SK-N-SH (cell line): ENCODE results near the gene SERPINB8. TPM values are rescaled to one million over a fixed set of nuclear protein-coding genes. Genes with fewer than 3 reads are reported as not detected.

Source experiments
- CTCF ChIA-PET: fragments of 300-600, 350-600 bp; formaldehyde crosslinking; extraction: SDS; loops from one replicate; lab custom pipeline; 2021; lab: Yijun Ruan, JAX
- POLR2A ChIA-PET: fragments of 350-600 bp; sonication (Branson Sonifier 250); formaldehyde crosslinking; extraction: SDS; loops from one replicate; lab custom pipeline; 2020; ENCODE audit warnings: antibody characterized with exemption, inconsistent platforms; lab: Yijun Ruan, JAX
- DNase-seq: peaks from one replicate; pipeline ENCODE4 v3.0.0; 2012
- H2AFZ ChIP-seq: fragments of 200-600 bp; sonication (generic); 2 replicates; pipeline ENCODE4 v1.8.1; 2016; ENCODE audit warnings: antibody characterized with exemption, mild to moderate bottlenecking, low read depth
- H3F3A ChIP-seq: fragments of 200-600 bp; sonication (generic); replicated peaks from 2 replicates; pipeline ENCODE3; 2016; ENCODE audit warnings: antibody characterized with exemption, mild to moderate bottlenecking; ENCODE audit not compliant: insufficient read depth
- H3K27ac ChIP-seq, 2 experiments: fragments of 200-500 bp in 1 of 2; fragments of 200-600 bp in 1 of 2; sonication (Bioruptor generic) in 1 of 2; sonication (generic), shearing (Covaris generic) in 1 of 2; 2 replicates each; pipeline versions ENCODE4 v1.5.1 to v1.6.1; 2014 to 2016; ENCODE audit warnings: low read depth in 2 of 2, inconsistent platforms in 1 of 2, low read length in 1 of 2, mild to moderate bottlenecking in 1 of 2, mixed read lengths in 1 of 2
- H3K27me3 ChIP-seq: fragments of 200-600 bp; sonication (generic), shearing (Covaris generic); 2 replicates; pipeline ENCODE4 v1.6.1; 2016; ENCODE audit warnings: mixed run types; ENCODE audit not compliant: insufficient read depth
- H3K36me3 ChIP-seq, 2 experiments: fragments of 200-500 bp in 1 of 2; fragments of 200-600 bp in 1 of 2; sonication (Bioruptor generic) in 1 of 2; sonication (generic) in 1 of 2; replicated peaks in 1 of 2; 2 replicates each; pipeline versions ENCODE3 to v1.5.1; 2014 to 2016; ENCODE audit warnings: low read length in 1 of 2, mild to moderate bottlenecking in 1 of 2; ENCODE audit not compliant: insufficient read depth in 2 of 2, control insufficient read depth in 1 of 2
- H3K4me1 ChIP-seq, 2 experiments: fragments of 200-500 bp in 1 of 2; fragments of 200-600 bp in 1 of 2; sonication (Bioruptor generic) in 1 of 2; sonication (generic), shearing (Covaris generic) in 1 of 2; 2 replicates each; pipeline versions ENCODE4 v1.5.1 to v1.6.1; 2014 to 2016; ENCODE audit warnings: low read depth in 1 of 2, low read length in 1 of 2, mixed run types in 1 of 2; ENCODE audit not compliant: insufficient read depth in 2 of 2, control insufficient read depth in 1 of 2
- H3K4me2 ChIP-seq: fragments of 200-600 bp; sonication (generic), shearing (Covaris generic); 2 replicates; pipeline ENCODE4 v1.6.1; 2017; ENCODE audit warnings: mixed run types
- H3K4me3 ChIP-seq, 2 experiments: fragments of 200-500 bp in 1 of 2; fragments of 200-600 bp in 1 of 2; sonication (Bioruptor generic) in 1 of 2; sonication (generic), shearing (Covaris generic) in 1 of 2; 2 replicates each; pipeline versions ENCODE4 v1.5.1 to v1.8.1; 2014 to 2016; ENCODE audit warnings: low read depth in 2 of 2, inconsistent platforms in 1 of 2, low read length in 1 of 2, mild to moderate bottlenecking in 1 of 2, mixed read lengths in 1 of 2, moderate library complexity in 1 of 2
- H3K79me2 ChIP-seq: fragments of 200-600 bp; sonication (generic); 2 replicates; pipeline ENCODE4 v1.8.1; 2017; ENCODE audit warnings: mild to moderate bottlenecking; ENCODE audit not compliant: insufficient read depth
- H3K9ac ChIP-seq: fragments of 200-600 bp; sonication (generic); 2 replicates; pipeline ENCODE4 v1.6.1; 2017; ENCODE audit warnings: mixed run types
- H3K9me2 ChIP-seq: fragments of 200-600 bp; sonication (generic); 2 replicates; pipeline ENCODE4 v1.6.1; 2017; ENCODE audit warnings: mixed run types
- H3K9me3 ChIP-seq: fragments of 200-600 bp; sonication (generic); 2 replicates; pipeline ENCODE4 v1.6.1; 2017; ENCODE audit warnings: mixed run types, mild to moderate bottlenecking, moderate library complexity
- H4K20me1 ChIP-seq: fragments of 200-600 bp; sonication (generic); 2 replicates; pipeline ENCODE4 v1.6.1; 2017; ENCODE audit warnings: mild to moderate bottlenecking, mixed run types; ENCODE audit not compliant: insufficient read depth
- EZH2phosphoT487 ChIP-seq: fragments of 200-600 bp; sonication (generic); IDR thresholded peaks from 2 replicates; pipeline ENCODE4 v1.6.1; 2017; ENCODE audit warnings: low read depth, mixed run types, mild to moderate bottlenecking, antibody characterized with exemption, moderate library complexity, borderline replicate concordance
- FOXJ3 ChIP-seq: sonication (generic); formaldehyde crosslinking; IDR thresholded peaks from 2 replicates; pipeline ENCODE4 v1.5.1; 2020; ENCODE audit warnings: mild to moderate bottlenecking, missing genetic modification reagents
- FOXM1 ChIP-seq: IDR thresholded peaks from 2 replicates; pipeline ENCODE4 v1.4.0; 2012; ENCODE audit warnings: low read depth, mild to moderate bottlenecking
- GATA2 ChIP-seq: sonication (generic); formaldehyde crosslinking; IDR thresholded peaks from 2 replicates; pipeline ENCODE4 v1.5.0; 2020; ENCODE audit warnings: mild to moderate bottlenecking, missing genetic modification reagents
- RAD21 ChIP-seq: IDR thresholded peaks from 2 replicates; pipeline ENCODE4 v1.6.1; 2012; ENCODE audit warnings: mild to moderate bottlenecking, low read length
- RCOR1 ChIP-seq: fragments of 150-350 bp; IDR thresholded peaks from 2 replicates; pipeline ENCODE4 v1.6.1; 2017; ENCODE audit warnings: antibody characterized with exemption, low read length
- RFX5 ChIP-seq: IDR thresholded peaks from 2 replicates; pipeline ENCODE4 v1.6.1; 2012; ENCODE audit warnings: mild to moderate bottlenecking, improper control_type of control experiment, low read length
- SMC3 ChIP-seq: IDR thresholded peaks from 2 replicates; pipeline ENCODE4 v1.6.1; 2012; ENCODE audit warnings: low read depth, low read length, improper control_type of control experiment
- TEAD4 ChIP-seq: IDR thresholded peaks from 2 replicates; pipeline ENCODE4 v1.4.0; 2012; ENCODE audit warnings: mild to moderate bottlenecking, borderline replicate concordance; ENCODE audit not compliant: insufficient read depth
- USF1 ChIP-seq: IDR thresholded peaks from 2 replicates; pipeline ENCODE4 v1.4.0; 2012; ENCODE audit warnings: low read depth, borderline replicate concordance
- WGBS: methylation state at CpG from one replicate; pipeline ENCODE4 v1.1.6; 2017; ENCODE audit warnings: low lambda C conversion rate; 5-methylcytosine and 5-hydroxymethylcytosine counted together
- polyA plus RNA-seq, 3 experiments: library from polyadenylated mRNA; depleted of rRNA; stranded (reverse); fragments of >200 nt; gene quantifications; 2 replicates each; pipeline ENCODE4 v1.2.3, GENCODE V29; 2012
- TF ChIP-seq, protein P1 (sequence below): fragments of 150-350 bp; IDR thresholded peaks from 2 replicates; pipeline ENCODE4 v1.6.1; 2017; ENCODE audit warnings: antibody characterized with exemption, low read length, low read depth, borderline replicate concordance
- TF ChIP-seq, protein P2 (sequence below): fragments of 200-600 bp; sonication (generic); IDR thresholded peaks from 2 replicates; pipeline ENCODE4 v1.6.1; 2017; ENCODE audit warnings: antibody characterized with exemption, mild to moderate bottlenecking, moderate library complexity

The SERPINB8 gene
- polyA plus RNA-seq, 1 of the 3 experiments (the other 2 are of a cell fraction) = 3.4 TPM

DNA sequence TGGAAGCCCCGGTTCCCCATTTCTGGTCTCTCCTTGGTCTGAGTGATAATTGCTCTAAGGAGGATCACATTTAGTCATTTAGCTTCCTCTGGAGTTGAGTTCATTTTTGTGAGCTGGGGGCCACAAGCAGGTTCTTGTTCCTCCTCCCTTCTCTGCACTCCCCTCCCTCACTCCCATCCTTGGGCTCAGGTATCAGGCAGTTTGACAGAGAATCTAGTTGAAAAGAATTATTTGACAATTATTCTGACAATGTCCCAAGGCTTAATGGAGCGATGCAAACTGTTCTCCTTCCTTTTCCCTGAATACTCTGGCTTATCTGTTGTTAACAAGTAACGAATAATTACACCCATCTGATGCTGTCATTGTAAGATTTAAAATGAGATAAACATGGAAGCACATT is 61.5 kb downstream of the SERPINB8 start:
- H3K9me3 ChIP-seq = no peaks in the 10 kb centered on the region
- H3K27me3 ChIP-seq = no peaks in the 10 kb centered on the region
- H4K20me1 ChIP-seq = no peaks in the 10 kb centered on the region
- no peaks in the 10 kb centered on the region for H3K9me2 ChIP-seq
- H3K27ac ChIP-seq = no peak overlapping the region
- H3K79me2 ChIP-seq = no peaks in the 10 kb centered on the region
- POLR2A ChIA-PET = no interaction called here
- no peak overlapping the region for H3K4me2 ChIP-seq
- CTCF ChIA-PET = no interaction called here
- TF ChIP-seq EZH2phosphoT487 = no peak
- TF ChIP-seq TEAD4 = no peak
- no peak for TF ChIP-seq RFX5
- no peak for TF ChIP-seq FOXM1
- 12% methylated on average over 3 of the region's 3 CpGs for WGBS
- no peaks in the 10 kb centered on the region for H3K4me1 ChIP-seq
- H3F3A ChIP-seq = no peaks in the 10 kb centered on the region
- no peak overlapping the region for H2AFZ ChIP-seq
- no peaks in the 10 kb centered on the region for H3K36me3 ChIP-seq
- no peak overlapping the region for H3K4me3 ChIP-seq
- H3K9ac ChIP-seq = no peak overlapping the region
- no peak for DNase-seq

DNA sequence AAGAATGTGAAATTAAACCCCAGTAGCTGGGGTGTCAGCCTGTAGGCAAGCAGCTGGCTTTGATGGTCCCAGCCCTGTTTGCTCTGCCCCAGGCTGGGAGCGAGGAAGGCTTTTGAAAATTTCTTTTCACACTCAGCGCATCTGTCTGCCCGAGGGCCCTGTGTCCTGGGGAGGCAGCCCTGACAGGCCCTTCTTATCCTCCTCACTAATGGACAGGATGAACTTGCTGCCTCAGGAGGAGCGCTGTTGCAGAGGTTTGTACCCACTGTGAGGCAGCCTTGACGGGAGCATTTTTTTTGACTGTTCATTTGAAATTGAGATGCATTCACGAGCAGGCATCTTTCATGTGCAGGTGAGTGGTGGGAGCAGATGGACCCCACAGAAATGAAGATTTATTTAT is 62.4 kb downstream of the SERPINB8 start:
- Histone ChIP-seq H3K27me3 (no peaks in the 10 kb centered on the region), H3K9ac (no peak overlapping the region), H2AFZ (no peak overlapping the region), H3K9me2 (no peaks in the 10 kb centered on the region), H3K27ac (no peak overlapping the region), H3K79me2 (no peaks in the 10 kb centered on the region), H3K4me1 (no peaks in the 10 kb centered on the region), H3K36me3 (no peaks in the 10 kb centered on the region), H3K9me3 (no peaks in the 10 kb centered on the region), H3K4me3 (no peak overlapping the region), H4K20me1 (no peaks in the 10 kb centered on the region), H3K4me2 (no peak overlapping the region), H3F3A (no peaks in the 10 kb centered on the region)
- ChIA-PET CTCF (interaction anchor here (1.1 kb wide), 1 partner anchor 14 kb away, joined by 4 read pairs; no protein-coding TSS in a partner anchor), POLR2A (no interaction called here)
- WGBS = 43% methylated on average over 6 of the region's 6 CpGs
- DNase-seq = no peak
- TF ChIP-seq USF1 (no peak), FOXJ3 (CRISPR knock-in tag) (no peak), RCOR1 (no peak), GATA2 (CRISPR knock-in tag) (no peak)
- TF ChIP-seq, protein P1, sequence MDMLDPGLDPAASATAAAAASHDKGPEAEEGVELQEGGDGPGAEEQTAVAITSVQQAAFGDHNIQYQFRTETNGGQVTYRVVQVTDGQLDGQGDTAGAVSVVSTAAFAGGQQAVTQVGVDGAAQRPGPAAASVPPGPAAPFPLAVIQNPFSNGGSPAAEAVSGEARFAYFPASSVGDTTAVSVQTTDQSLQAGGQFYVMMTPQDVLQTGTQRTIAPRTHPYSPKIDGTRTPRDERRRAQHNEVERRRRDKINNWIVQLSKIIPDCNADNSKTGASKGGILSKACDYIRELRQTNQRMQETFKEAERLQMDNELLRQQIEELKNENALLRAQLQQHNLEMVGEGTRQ = no peak

DNA sequence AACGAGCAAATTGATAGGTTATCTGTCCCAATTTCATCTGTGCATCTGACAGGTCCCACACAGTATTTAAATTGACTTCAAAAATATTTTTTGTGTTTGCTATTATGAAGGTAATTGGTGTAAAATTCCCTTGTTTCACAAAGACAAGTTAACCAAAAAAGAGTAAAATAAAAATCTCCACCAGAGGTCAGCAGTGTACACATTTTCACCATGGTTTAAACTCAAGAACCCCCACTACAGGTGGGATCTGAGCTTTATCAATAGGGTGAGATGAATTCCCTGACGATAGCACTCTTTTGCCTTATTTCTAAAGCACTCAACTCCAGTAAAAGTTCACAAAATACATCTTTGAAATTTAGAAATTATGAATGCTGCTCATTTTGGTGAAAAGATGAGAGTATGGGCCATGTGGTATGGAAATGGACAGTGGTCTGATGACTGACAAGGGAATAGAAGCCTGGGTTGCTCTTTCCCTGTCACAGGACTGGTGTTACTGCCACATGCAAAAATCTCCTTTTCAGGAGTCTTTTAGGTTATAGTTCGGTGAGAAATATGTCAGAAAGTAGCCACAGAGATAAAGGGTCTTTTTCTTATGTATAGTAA is 68.0 kb downstream of the SERPINB8 start:
- no peaks in the 10 kb centered on the region for H3K36me3 ChIP-seq
- TF ChIP-seq RAD21 = peak; percentile 72
- TF ChIP-seq, protein P2, sequence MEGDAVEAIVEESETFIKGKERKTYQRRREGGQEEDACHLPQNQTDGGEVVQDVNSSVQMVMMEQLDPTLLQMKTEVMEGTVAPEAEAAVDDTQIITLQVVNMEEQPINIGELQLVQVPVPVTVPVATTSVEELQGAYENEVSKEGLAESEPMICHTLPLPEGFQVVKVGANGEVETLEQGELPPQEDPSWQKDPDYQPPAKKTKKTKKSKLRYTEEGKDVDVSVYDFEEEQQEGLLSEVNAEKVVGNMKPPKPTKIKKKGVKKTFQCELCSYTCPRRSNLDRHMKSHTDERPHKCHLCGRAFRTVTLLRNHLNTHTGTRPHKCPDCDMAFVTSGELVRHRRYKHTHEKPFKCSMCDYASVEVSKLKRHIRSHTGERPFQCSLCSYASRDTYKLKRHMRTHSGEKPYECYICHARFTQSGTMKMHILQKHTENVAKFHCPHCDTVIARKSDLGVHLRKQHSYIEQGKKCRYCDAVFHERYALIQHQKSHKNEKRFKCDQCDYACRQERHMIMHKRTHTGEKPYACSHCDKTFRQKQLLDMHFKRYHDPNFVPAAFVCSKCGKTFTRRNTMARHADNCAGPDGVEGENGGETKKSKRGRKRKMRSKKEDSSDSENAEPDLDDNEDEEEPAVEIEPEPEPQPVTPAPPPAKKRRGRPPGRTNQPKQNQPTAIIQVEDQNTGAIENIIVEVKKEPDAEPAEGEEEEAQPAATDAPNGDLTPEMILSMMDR = peak; percentile 72
- peak; percentile 36; the same call in 1 of the 2 replicates for TF ChIP-seq SMC3
- no peak for TF ChIP-seq RFX5
- no peaks in the 10 kb centered on the region for H3K4me1 ChIP-seq
- H3K4me3 ChIP-seq = peak overlapping the region in 1 of 2 experiments; percentile 4; a peak in 1 of 4 replicates
- 9% methylated on average over 3 of the region's 3 CpGs for WGBS
- no peaks in the 10 kb centered on the region for H3K9me2 ChIP-seq
- H3K79me2 ChIP-seq = no peaks in the 10 kb centered on the region
- ChIA-PET CTCF (interaction anchor here (0.6 to 2.7 kb wide), 15 partner anchors 9 to 1750 kb away, joined by 3 to 17 read pairs (median 3); no protein-coding TSS in a partner anchor), POLR2A (no interaction called here)
- H4K20me1 ChIP-seq = no peaks in the 10 kb centered on the region
- no peak overlapping the region for H3K9ac ChIP-seq
- H3K27ac ChIP-seq = no peak overlapping the region
- H3K4me2 ChIP-seq = no peak overlapping the region
- no peak overlapping the region for H2AFZ ChIP-seq
- no peaks in the 10 kb centered on the region for H3K9me3 ChIP-seq
- peak; percentile 70 for DNase-seq
- no peaks in the 10 kb centered on the region for H3F3A ChIP-seq
- H3K27me3 ChIP-seq = no peaks in the 10 kb centered on the region
